D721Med (cell line): ENCODE data around the gene MRPS12.
"Not testable (repeated sequence)": the region's sequence is repeated elsewhere in the genome, so short reads cannot be mapped to it uniquely, and the experiment has no call there.

ENCODE experiments used
- DNase-seq: peaks from one replicate; pipeline ENCODE4 v3.0.0; 2011; ENCODE audit warnings: low spot score; ENCODE audit not compliant: insufficient read length
- FAIRE-seq: peaks from 2 replicates; lab custom pipeline; 2011; peaks lifted over from hg19 to GRCh38; lab: Jason Lieb, UNC
- TF ChIP-seq, protein P1 (sequence below): IDR thresholded peaks from 2 replicates; pipeline ENCODE4 v1.5.1; 2012; ENCODE audit warnings: mild to moderate bottlenecking, control low read depth; ENCODE audit not compliant: insufficient read depth; ENCODE audit errors: missing control alignments

Gene MRPS12

DNA sequence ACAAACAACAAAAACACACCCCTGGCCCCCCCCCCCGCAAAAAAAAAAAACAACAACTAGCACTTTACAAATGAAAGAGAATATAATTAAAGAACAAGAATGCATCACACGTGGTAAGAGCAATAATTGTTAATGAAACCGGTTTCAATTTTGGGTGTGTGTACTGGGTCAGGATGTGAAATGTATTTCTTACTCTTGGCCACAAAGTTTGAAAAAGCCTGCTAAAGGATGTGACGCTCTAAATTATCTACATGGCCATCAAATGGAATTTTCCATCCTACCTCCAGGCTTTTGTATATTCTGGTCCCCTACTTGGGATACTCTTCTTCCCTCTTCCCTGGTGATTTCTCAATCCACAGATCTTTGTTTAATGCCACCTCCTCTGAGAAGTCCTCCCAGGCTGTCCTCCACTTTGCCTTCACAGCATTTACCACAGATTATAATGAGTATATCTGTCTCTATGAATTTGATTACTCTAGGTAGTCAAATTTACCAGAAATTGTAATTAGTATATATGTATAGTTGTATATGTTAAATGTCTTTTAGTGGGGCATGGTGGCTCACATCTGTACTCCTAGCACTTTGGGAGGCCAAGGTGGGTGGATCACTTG lies 2.2 kb upstream of the MRPS12 start:
- DNase-seq (no peak), FAIRE-seq (no peak)
- TF ChIP-seq, protein P1, sequence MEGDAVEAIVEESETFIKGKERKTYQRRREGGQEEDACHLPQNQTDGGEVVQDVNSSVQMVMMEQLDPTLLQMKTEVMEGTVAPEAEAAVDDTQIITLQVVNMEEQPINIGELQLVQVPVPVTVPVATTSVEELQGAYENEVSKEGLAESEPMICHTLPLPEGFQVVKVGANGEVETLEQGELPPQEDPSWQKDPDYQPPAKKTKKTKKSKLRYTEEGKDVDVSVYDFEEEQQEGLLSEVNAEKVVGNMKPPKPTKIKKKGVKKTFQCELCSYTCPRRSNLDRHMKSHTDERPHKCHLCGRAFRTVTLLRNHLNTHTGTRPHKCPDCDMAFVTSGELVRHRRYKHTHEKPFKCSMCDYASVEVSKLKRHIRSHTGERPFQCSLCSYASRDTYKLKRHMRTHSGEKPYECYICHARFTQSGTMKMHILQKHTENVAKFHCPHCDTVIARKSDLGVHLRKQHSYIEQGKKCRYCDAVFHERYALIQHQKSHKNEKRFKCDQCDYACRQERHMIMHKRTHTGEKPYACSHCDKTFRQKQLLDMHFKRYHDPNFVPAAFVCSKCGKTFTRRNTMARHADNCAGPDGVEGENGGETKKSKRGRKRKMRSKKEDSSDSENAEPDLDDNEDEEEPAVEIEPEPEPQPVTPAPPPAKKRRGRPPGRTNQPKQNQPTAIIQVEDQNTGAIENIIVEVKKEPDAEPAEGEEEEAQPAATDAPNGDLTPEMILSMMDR, result no peak

DNA sequence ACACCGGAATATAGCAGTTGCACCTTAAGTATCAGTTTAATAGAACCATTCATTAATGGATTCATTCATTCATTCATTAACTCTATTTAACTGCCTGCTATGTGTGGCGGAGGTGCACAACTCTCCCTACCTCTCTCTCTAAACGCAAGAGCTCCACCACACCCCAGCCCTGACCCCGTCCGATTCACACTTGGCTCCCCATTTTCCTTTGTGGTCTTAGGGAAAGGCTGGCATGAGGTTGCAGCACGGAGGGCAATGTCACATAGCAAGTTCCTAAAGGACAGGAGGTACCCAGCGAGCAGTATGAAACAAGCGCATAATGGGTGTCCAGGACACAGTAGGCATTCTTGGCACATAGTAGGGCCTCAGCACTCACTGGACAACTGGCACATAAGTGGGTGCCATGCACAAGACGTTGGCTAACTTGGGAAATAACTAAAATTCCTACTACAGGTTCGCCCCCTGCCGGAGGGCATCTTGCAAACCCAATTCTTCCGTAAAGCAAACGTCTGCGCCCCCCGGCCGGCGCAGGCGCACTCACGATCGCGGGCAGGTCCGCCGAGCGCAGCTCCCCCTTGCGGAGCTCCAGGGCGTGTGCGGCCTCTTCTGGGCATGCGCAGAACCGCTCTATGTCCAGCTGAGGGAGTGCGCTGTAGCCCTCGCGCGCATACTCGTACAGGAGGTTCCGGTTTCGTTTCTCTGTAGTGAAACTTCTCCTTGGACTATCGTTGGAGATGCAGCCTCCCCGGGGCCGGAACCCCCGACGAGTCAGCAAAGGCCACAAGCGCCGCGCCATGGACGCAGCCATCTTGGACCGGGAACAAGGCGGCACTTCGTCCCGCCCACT lies 592 bp upstream of the MRPS12 start, which contains the start of gene SARS2:
Gene SARS2 (minus strand): TSS at position 835 of the 847 bp plus-strand sequence. CDS start 27 bp downstream, at position 808.
- FAIRE-seq, result no peak

DNA sequence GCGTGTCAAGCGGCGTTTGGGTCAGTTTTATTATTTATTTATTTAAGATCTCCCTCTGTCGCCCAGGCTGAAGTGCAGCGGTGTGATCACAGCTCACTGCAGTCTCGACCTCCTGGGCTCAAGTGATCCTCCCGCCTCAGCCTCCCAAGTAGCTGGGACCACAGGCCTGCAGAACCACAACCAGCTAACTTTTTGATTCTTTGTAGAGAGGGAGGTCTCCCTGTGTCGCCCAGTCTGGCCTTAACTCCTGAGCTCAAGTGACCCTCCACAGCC lies 713 bp downstream of the MRPS12 start:
- DNase-seq, result no peak
- TF ChIP-seq, protein P1, result no peak
- no peak for FAIRE-seq

More for the DNA sequence above, 592 bp upstream of the MRPS12 start, which contains the start of gene SARS2:
- DNase-seq, result peak; percentile 82
- TF ChIP-seq, protein P1, result peak; percentile 90

DNA sequence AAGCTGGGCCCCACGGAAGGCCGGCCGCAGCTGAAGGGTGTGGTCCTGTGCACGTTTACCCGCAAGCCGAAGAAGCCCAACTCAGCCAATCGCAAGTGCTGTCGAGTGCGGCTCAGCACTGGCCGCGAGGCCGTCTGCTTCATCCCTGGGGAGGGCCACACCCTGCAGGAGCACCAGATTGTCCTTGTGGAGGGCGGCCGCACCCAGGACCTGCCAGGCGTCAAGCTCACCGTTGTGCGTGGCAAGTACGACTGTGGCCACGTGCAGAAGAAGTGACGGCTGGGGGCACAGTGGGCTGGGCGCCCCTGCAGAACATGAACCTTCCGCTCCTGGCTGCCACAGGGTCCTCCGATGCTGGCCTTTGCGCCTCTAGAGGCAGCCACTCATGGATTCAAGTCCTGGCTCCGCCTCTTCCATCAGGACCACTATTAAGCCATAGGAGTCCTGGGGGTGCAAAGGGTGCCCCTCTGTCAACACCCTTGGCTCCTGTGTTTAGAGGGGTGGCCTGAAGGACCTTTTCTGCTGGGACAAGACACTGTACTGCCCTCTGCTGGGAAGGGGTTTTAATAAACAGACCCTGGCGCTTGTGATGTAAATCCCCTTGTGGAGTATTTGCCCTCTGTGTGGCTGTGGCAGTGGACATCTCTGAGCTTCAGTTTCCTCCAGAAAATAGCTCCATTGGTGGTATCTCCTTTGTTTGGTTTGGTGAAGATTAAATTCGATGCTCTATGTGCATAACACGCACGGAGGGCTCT lies 1.9 kb downstream of the MRPS12 start:
- TF ChIP-seq, protein P1, result peak; percentile 40
- FAIRE-seq (no peak), DNase-seq (no peak)

DNA sequence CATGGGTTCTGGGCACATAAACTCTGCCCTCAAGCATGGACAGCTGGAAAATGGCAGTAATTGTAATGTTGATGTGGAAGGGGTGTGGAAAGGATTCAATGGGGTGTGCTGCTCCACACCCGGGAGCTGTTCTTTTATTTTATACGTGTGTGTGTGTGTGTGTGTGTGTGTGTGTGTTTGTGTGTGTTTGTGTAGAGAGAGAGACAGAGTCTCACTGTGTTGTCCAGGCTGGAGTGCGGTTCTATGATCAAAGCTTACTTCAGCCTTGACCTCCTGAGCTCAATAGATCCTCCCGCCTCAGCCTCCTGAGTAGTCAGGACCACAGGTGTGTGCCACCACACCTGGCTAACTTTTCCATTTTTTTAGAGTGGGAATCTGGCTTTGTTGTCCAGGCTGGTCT lies 2.8 kb downstream of the MRPS12 start:
- TF ChIP-seq, protein P1, result no peak
- no peak for FAIRE-seq
- DNase-seq, result no peak

DNA sequence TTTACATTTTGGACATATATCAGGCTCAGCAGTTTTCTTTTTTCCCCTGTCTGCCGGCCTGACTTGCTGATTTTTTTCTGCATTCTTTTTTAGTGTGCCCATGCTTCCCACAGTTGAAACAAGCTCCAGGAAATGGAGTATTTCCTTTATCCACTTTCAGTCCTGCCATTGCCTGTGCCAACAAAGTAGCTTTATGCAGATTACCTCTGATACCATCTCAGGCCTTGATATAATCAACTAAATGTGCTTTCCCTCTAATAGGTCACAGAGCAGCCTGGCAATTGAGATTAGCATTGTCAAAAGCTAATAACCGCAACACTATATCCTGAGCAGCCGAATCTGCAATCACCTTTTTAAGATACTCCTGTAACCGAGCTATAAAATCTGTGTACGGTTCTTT lies 9.2 kb downstream of the MRPS12 start:
- DNase-seq, result no peak
- peak; percentile 25 for FAIRE-seq
- TF ChIP-seq, protein P1, result no peak

DNA sequence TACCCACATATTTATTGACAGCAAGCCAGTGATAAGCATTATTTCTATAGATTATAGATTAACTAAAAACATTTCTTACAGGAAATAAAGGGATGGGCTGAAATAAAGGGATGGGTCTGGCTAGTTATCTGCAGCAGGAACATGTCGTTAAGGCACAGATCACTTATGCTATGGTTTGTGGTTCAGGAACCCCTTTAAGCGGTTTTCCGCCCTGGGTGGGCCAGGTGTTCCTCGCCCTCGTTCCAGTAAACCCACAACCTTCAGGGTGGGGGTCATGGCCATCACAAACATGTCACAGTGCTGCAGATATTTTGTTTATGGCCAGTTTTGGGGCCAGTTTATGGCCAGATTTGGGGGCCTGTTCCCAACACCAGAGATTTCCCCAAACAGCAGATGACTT lies 10.7 kb downstream of the MRPS12 start:
- not testable (repeated sequence) for FAIRE-seq, DNase-seq
